ENCODE data around the gene MPZ. TPM values are rescaled to one million over a fixed set of nuclear protein-coding genes. Genes with fewer than 3 reads are reported as not detected.

Gene MPZ
- total RNA-seq, 1 donor from 2014 or later: 4.0 TPM

- no peak overlapping the region for H3K4me3 ChIP-seq
- peak in 1 of 2 donors; percentile 11 for ATAC-seq
- intact Hi-C loops (cut with DNase I): no loop called here
- H3K27me3 ChIP-seq (ENCODE audit: low read depth): no peaks in the 10 kb centered on the region
- peak overlapping the region; percentile 50 for H3K27ac ChIP-seq
- peak; percentile 51 for DNase-seq
- TF ChIP-seq CTCF (IDR thresholded peaks at IDR 0.05): no peak
- no peaks in the 10 kb centered on the region for H3K9me3 ChIP-seq
- peaks cover 26% of the 10 kb centered on the region for H3K4me1 ChIP-seq
- H3K36me3 ChIP-seq: no peaks in the 10 kb centered on the region
Measured at GRCh38 chr1:161307230-161307768, 2.5 kb downstream of the MPZ start.

GRCh38 chr1:161305867-161306519 lies 3.8 kb downstream of the MPZ start:
- Histone ChIP-seq H3K9me3 (no peaks in the 10 kb centered on the region), H3K4me1 (peaks cover 26% of the 10 kb centered on the region), H3K36me3 (no peaks in the 10 kb centered on the region), H3K27ac (peak overlapping the region; percentile 81), H3K27me3 (ENCODE audit: low read depth) (no peaks in the 10 kb centered on the region), H3K4me3 (peak overlapping the region; percentile 70)
- intact Hi-C loops (cut with DNase I): no loop called here
- DNase-seq (peak; percentile 93), ATAC-seq (peak; percentile 98 to 99)
- TF ChIP-seq CTCF (IDR thresholded peaks at IDR 0.05): peak; percentile 28

- H3K4me1 ChIP-seq: peaks cover 26% of the 10 kb centered on the region
- H3K9me3 ChIP-seq: no peaks in the 10 kb centered on the region
- peak; percentile 5 to 31 for ATAC-seq
- H3K27ac ChIP-seq: peak overlapping the region; percentile 81
- no peak for TF ChIP-seq CTCF (IDR thresholded peaks at IDR 0.05)
- intact Hi-C loops (cut with DNase I): no loop called here
- H3K36me3 ChIP-seq: no peaks in the 10 kb centered on the region
- H3K4me3 ChIP-seq: peak overlapping the region; percentile 70
- DNase-seq: peak; percentile 48
- no peaks in the 10 kb centered on the region for H3K27me3 ChIP-seq (ENCODE audit: low read depth)
Measured at GRCh38 chr1:161304927-161305866, 4.6 kb downstream of the MPZ start.

- Histone ChIP-seq H3K9me3 (no peaks in the 10 kb centered on the region), H3K27me3 (ENCODE audit: low read depth) (no peaks in the 10 kb centered on the region), H3K27ac (no peak overlapping the region), H3K36me3 (no peaks in the 10 kb centered on the region), H3K4me3 (no peak overlapping the region), H3K4me1 (peaks cover 14% of the 10 kb centered on the region)
- TF ChIP-seq CTCF (IDR thresholded peaks at IDR 0.05): no peak
- ATAC-seq: no peak
- no peak for DNase-seq
- intact Hi-C loops (cut with DNase I): no loop called here
Measured at GRCh38 chr1:161300478-161300877, 9.3 kb downstream of the MPZ start.

GRCh38 chr1:161299347-161299746 lies 10.4 kb downstream of the MPZ start:
- H3K27ac ChIP-seq: no peak overlapping the region
- H3K4me3 ChIP-seq: no peak overlapping the region
- no peak for DNase-seq
- H3K9me3 ChIP-seq: no peaks in the 10 kb centered on the region
- TF ChIP-seq CTCF (IDR thresholded peaks at IDR 0.05): no peak
- H3K4me1 ChIP-seq: peaks cover 2% of the 10 kb centered on the region
- H3K27me3 ChIP-seq (ENCODE audit: low read depth): no peaks in the 10 kb centered on the region
- no peak for ATAC-seq
- no peaks in the 10 kb centered on the region for H3K36me3 ChIP-seq
- intact Hi-C loops (cut with DNase I): no loop called here

Data from lower lobe of right lung (tissue), 2 donors.